GM18507 (cell line): ENCODE data around the gene CCDC15.
"Not testable (repeated sequence)": the region's sequence is repeated elsewhere in the genome, so short reads cannot be mapped to it uniquely, and the experiment has no call there.

Experiments
- DNase-seq: peaks from one replicate; pipeline ENCODE4 v3.0.0; 2011; ENCODE audit warnings: low read depth; ENCODE audit not compliant: insufficient read length; ENCODE audit errors: extremely low spot score
- FAIRE-seq: peaks from 2 replicates; lab custom pipeline; 2011; peaks lifted over from hg19 to GRCh38; lab: Jason Lieb, UNC

Gene CCDC15

DNA sequence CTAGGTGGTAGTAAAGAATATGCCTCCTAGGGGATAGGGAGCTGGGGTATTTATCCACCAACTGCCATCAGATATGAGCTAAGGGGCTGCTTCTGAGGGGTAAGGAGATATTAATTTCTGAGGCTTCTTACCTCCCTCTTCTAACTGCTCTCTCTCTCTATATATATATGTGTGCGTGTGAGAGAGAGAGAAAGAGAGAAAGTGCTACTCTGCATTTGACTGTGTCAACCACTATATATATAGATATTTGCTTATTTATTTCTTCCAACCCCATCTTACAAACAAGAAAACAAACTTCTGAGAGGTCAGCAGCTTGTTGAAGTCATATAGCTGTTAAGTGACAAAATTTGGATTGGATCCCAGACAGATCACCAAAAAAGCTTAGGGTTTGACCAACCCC lies 12.3 kb upstream of the CCDC15 start:
- DNase-seq (no peak), FAIRE-seq (no peak)

DNA sequence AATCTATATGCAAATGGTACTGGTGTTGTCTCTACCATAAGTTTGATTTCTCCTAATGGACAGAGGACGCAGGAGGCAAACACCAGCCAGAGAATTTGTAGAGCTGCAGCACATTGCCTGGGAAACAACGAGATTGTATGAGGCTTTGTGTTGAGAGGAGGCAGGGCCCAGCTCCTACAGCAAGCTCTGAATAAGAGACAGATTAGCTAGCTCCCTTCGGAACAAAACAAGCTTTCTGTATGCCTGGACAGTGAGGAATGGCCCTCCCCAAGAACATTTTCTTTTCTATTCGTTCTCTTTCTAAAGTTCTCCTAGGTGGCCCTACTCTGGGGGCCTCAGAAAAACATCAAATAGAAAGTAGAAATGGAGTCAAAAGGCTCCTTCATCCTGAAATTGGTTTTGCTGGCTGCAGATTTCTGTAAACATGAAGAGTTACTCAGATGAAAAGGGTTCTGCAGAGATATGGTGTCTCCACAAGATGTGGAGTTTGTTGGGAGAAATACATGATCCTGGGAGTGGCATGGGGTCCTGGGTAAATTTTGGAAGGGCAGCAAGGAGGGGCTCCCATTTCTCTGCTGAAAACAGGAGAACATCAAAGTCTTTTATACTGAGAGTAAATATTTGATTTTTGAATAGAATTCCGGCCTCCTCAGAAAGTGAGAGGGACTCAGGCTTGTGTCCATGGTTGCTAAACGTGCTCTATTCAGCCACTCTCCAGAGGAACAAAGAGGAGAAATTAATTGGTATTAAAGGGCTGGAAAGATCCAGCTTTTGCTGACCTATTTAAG lies 11.3 kb upstream of the CCDC15 start:
- FAIRE-seq = no peak
- DNase-seq = no peak

GRCh38 chr11:124943254-124943616 lies 10.8 kb upstream of the CCDC15 start:
- FAIRE-seq (no peak), DNase-seq (no peak)

GRCh38 chr11:124943741-124944140 lies 10.3 kb upstream of the CCDC15 start:
- FAIRE-seq (no peak), DNase-seq (no peak)

DNA sequence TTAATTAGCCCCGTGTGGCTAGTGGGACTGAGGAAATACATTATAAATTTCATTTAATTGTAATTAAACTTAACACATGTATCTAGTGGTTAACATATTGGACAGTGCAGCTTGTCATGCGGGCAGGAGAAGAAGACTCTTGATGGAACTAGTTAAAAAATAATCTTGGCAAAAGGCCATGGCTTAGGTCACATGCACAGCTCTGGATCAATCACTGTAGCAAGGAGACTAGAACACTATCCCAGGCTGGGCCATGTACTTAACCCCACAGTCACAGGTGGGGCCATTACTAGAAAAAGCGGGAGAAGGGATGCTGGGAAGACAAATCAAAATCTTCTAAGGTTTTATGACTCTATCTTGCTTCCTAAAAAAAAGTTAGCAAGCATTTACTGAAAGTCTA lies 9.4 kb upstream of the CCDC15 start:
- FAIRE-seq (no peak), DNase-seq (no peak)

GRCh38 chr11:124945826-124946225 lies 8.2 kb upstream of the CCDC15 start:
- FAIRE-seq = no peak
- no peak for DNase-seq

GRCh38 chr11:124946735-124947141 lies 7.3 kb upstream of the CCDC15 start:
- FAIRE-seq = no peak
- DNase-seq = no peak

DNA sequence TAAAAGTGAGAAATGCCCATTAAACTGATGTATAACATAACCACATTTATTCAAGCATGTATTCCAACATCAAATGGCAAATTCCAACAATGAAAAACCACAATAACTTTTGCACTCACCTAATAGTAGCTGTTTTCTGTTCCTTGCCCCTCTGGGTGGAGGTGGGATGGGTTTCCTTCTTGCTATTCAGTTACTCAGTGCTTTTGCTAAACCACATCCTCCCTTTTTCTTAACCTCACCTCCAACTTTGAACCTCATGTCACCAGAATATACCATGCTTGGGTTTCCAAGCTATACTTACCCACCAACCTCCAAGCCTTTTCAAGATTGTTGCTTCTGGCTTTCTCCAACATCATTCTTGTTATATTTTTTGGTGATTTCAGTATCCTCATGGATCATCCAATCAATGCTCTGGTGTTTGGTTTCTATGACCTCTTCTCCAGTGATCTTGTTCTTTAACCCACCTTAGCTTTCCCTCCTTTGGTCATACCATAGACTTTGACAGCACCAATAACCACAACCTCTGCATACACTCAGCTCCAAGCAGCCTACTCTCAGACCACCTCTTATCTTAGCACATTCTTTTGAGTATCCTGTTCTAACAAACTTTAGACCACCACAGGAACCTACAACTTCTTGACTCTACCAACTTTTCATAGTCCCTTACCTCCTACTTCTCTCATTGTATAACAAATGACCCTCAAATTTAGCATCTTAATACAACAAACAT lies 3.2 kb upstream of the CCDC15 start:
- FAIRE-seq = no peak
- DNase-seq = no peak

DNA sequence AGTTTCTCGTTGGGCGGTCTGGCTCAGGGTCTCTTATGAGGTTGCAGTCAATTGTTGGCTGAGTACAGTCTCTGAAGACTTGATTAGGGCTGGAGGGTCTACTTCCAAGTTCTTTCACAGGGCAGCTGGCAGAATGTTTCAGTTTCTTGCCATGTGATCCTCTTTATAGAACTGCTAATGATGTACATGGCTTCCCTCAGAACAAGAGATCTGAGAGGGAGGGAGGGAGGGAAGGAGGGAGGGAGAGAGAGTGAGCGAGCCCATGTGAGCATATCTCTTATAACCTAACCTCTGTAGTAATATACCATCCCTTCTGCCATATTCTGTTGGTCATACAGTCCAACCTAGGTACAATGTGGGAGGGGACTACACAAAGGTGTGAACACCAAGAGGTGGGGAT lies 2.7 kb upstream of the CCDC15 start:
- no peak for FAIRE-seq
- DNase-seq = no peak

DNA sequence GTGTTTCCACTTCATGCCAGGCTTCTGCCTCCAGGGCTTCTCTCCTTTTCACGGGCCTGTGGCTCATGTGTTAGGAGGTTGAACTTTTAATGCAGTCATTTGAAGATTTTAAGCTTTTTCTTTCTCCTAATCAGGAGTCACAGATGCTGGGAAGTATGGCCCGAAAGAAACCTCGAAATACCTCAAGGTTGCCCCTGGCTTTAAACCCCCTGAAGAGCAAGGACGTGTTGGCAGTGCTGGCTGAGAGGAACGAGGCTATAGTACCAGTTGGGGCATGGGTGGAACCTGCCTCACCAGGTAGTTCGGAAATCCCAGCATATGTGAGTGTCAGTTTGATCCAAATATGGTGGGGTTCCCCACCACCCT lies 571 bp downstream of the CCDC15 start:
- DNase-seq = no peak
- no peak for FAIRE-seq

GRCh38 chr11:124955035-124955434 lies 1.0 kb downstream of the CCDC15 start:
- DNase-seq = no peak
- FAIRE-seq = no peak

DNA sequence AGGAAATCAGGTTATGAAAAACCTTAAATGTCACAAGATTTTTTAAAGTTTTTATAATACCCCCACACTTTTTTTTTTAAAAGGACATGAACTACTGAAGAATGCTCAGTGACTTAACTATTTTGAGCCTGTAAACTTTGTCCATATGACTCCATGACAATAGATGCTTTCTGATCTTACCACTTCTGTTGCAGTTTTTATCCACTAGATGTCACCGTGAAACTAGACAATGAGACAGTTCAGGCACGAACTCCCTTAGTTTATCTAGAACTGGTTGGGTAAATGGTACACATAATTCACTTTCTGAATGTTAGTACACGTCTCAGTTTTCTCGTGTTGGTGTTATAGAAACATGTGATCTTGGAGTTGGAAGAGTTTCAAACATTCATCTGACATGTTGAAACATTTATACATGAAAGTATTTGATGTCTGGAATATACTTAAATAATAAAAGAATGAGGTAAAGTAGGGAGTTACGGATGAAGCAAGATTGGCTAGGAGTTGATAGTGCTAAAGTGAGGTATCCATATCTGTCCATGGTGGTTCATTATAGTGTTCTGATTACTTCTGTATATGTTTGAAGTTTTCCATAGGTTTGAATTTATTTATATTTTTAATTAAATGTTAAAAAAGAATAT lies 8.1 kb downstream of the CCDC15 start:
- FAIRE-seq = peak; percentile 93
- peak; percentile 48 for DNase-seq

DNA sequence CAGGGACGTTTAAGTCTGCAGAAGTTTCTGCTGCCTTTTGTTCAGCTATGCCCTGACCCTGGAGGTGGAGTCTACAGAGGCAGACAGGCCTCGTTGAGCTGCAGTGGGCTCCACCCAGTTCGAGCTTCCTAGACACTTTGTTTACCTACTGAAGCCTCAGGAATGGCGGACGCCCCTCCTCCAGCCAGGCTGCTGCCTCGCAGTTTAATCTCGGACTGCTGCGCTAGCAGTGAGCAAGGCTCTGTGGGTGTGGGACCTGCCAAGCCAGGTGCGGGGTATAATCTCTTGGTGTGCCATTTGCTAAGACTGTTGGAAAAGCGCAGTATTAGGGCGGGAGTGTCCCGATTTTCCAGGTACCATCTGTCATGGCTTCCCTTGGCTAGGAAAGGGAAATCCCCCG lies 14.2 kb downstream of the CCDC15 start:
- not testable (repeated sequence) for FAIRE-seq, DNase-seq

DNA sequence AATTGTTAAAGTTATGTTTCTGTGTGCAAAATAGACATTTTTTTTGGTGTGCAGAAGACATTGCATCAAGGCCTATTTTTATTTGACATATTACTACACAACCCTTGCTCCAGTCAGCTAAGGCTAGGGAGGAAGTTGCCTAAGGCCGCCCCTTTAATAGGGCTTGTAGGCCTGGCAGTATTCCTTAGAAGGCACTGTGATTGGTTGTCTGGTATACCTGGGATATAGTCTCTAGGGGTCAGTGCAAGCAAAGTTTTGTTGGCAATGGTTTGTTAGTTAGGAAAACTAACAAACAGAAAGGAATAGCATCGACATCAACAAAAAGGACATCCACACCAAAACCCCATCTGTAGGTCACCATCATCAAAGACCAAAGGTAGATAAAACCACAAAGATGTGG lies 16.9 kb downstream of the CCDC15 start:
- DNase-seq (no peak), FAIRE-seq (no peak)

- DNase-seq = no peak
- no peak for FAIRE-seq
These were observed 17.8 kb downstream of the CCDC15 start for GRCh38 chr11:124971810-124972209.

DNA sequence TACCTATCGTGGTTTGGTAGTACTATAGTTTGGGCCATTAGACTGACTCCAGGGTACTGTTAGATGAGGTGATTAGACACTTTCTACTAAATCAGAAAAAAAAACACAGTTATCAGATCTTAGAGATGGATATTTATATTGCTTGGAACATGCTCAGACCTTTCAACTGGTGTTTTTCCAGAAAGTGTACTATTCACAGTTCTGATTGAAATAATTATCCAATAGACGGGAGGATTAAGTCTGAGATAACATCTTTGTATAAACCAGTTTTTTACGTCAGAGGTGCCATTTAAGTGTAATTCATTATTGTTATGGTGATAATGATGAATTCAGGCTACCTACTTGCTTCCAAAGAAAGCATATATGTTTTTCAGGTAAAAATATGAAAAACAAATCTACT lies 22.5 kb downstream of the CCDC15 start:
- DNase-seq (no peak), FAIRE-seq (no peak)

DNA sequence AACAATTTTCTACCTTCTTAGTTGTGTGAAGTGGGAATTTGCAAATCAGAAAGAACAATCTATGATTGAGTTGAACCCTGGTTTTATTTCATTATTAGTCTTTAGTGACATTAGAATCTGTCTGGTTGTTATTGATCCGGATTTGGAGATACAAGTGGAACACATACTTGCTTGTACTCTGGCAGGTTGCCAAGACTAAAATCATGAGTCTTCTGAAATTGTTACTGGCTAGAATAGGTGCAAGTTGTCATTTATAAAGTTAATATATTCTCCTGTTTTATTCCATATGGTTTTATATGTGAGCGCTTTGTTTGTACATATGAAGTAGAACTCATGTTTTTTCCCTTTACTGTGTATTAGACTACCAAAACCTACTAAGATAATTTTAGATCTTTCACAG lies 23.0 kb downstream of the CCDC15 start:
- no peak for FAIRE-seq

DNA sequence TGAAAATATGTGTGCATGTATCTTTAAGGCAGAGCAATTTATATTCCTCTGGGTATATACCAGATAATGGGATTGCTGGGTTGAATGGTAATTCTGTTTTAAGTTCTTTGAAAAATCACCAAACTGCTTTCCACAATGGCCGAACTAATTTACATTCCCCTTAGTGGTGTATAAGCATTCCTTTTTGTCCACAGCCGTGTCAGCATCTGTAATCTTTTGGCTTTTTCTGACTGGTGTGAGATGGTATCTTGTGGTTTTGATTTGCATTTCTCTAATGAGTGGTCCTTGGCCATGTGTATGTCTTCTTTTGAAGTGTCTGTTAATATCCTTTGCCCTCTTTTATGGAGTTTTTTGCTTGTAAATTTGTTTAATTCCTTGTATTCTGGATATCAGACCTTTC lies 24.3 kb downstream of the CCDC15 start:
- no peak for DNase-seq
- FAIRE-seq = no peak

More for the DNA sequence above, 23.0 kb downstream of the CCDC15 start:
- DNase-seq = no peak

- DNase-seq (no peak), FAIRE-seq (peak; percentile 29)
These were observed 28.0 kb downstream of the CCDC15 start for GRCh38 chr11:124982043-124982442.

GRCh38 chr11:124983674-124984511 lies 29.9 kb downstream of the CCDC15 start:
- FAIRE-seq = no peak
- no peak for DNase-seq
